Kidney epithelial cell (primary cell): ENCODE data around the gene TRMT11. TPM values are rescaled to one million over a fixed set of nuclear protein-coding genes. Genes with fewer than 3 reads are reported as not detected.

Experiments
- DNase-seq: peaks from one replicate; pipeline ENCODE4 v3.0.0-alpha.2; 2010; ENCODE audit warnings: low read depth
- H3K27me3 ChIP-seq: 2 replicates; pipeline ENCODE4 v1.6.0; 2011; ENCODE audit warnings: low read length; ENCODE audit not compliant: control insufficient read depth, insufficient read depth
- H3K36me3 ChIP-seq: 2 replicates; pipeline ENCODE4 v1.5.1; 2011; ENCODE audit warnings: low read length; ENCODE audit not compliant: control insufficient read depth, insufficient read depth
- H3K4me3 ChIP-seq: 2 replicates; pipeline ENCODE4 v1.5.1; 2011; ENCODE audit warnings: low read depth, mild to moderate bottlenecking, control low read depth, low read length
- CTCF ChIP-seq: IDR thresholded peaks from 2 replicates; pipeline ENCODE4 v1.5.1; 2011; ENCODE audit warnings: mild to moderate bottlenecking, moderate library complexity, low read length, control low read depth, inconsistent platforms; ENCODE audit not compliant: insufficient read depth, poor library complexity, severe bottlenecking
- total RNA-seq: library from RNA; depleted of rRNA; stranded (reverse); fragments of >200 nt; gene quantifications from 2 replicates; pipeline ENCODE4 v1.2.3, GENCODE V29; 2015

The TRMT11 gene
- total RNA-seq, 1 donor from 2014 or later = 18.8 TPM

- no peak for DNase-seq
- Histone ChIP-seq H3K27me3 (no peaks in the 10 kb centered on the region), H3K36me3 (no peaks in the 10 kb centered on the region), H3K4me3 (no peak overlapping the region)
- no peak for TF ChIP-seq CTCF
Observed at GRCh38 chr6:125943528-125944433, 42.6 kb upstream of the TRMT11 start.

GRCh38 chr6:125944434-125944816, 41.9 kb upstream of the TRMT11 start:
- no peak for TF ChIP-seq CTCF
- no peak overlapping the region for H3K4me3 ChIP-seq
- DNase-seq = no peak
- no peaks in the 10 kb centered on the region for H3K36me3 ChIP-seq
- no peaks in the 10 kb centered on the region for H3K27me3 ChIP-seq

GRCh38 chr6:125944896-125945295, 41.4 kb upstream of the TRMT11 start:
- no peak for TF ChIP-seq CTCF
- no peaks in the 10 kb centered on the region for H3K36me3 ChIP-seq

GRCh38 chr6:125945378-125946141, 40.8 kb upstream of the TRMT11 start:
- Histone ChIP-seq H3K36me3 (no peaks in the 10 kb centered on the region), H3K4me3 (no peak overlapping the region), H3K27me3 (no peaks in the 10 kb centered on the region)
- TF ChIP-seq CTCF = no peak
- no peak for DNase-seq

More at GRCh38 chr6:125944896-125945295, 41.4 kb upstream of the TRMT11 start:
- no peak overlapping the region for H3K4me3 ChIP-seq
- DNase-seq = no peak
- no peaks in the 10 kb centered on the region for H3K27me3 ChIP-seq

- DNase-seq = no peak
- Histone ChIP-seq H3K36me3 (no peaks in the 10 kb centered on the region), H3K27me3 (no peaks in the 10 kb centered on the region), H3K4me3 (no peak overlapping the region)
- TF ChIP-seq CTCF = no peak
Observed at GRCh38 chr6:125947615-125948014, 38.7 kb upstream of the TRMT11 start.
